HCT116 (cell line): ENCODE data around the gene THYN1.

Experiments used
- ATF3 ChIP-seq: IDR thresholded peaks from 2 replicates; pipeline ENCODE4 v1.6.1; 2012
- CEBPB ChIP-seq: IDR thresholded peaks from 2 replicates; pipeline ENCODE4 v1.6.1; 2012; ENCODE audit warnings: low read depth
- CTCF ChIP-seq, 3 experiments: fragments of 200-600 bp in 1 of 3; sonication (generic) in 1 of 3; IDR thresholded peaks in 2 of 3; conservative IDR thresholded peaks in 1 of 3; 2 replicates each; pipeline ENCODE4 v1.5.1; 2012 to 2017; ENCODE audit warnings: low read depth in 2 of 3, low read length in 2 of 3, antibody characterized with exemption in 1 of 3, borderline replicate concordance in 1 of 3, control low read depth in 1 of 3, mild to moderate bottlenecking in 1 of 3, mixed read lengths in 1 of 3, mixed run types in 1 of 3, moderate library complexity in 1 of 3; ENCODE audit not compliant: insufficient read depth in 1 of 3
- EGR1 ChIP-seq: IDR thresholded peaks from 2 replicates; pipeline ENCODE4 v1.6.1; 2012; ENCODE audit warnings: low read depth
- ELF1 ChIP-seq: IDR thresholded peaks from 2 replicates; pipeline ENCODE4 v1.6.1; 2012; ENCODE audit warnings: low read depth, borderline replicate concordance
- EZH2 ChIP-seq: fragments of 200-600 bp; sonication (generic); IDR thresholded peaks from 2 replicates; pipeline ENCODE4 v1.6.1; 2017; ENCODE audit warnings: antibody characterized with exemption, mixed run types
- MAX ChIP-seq: IDR thresholded peaks from 2 replicates; pipeline ENCODE4 v1.6.1; 2012
- POLR2A ChIP-seq: IDR thresholded peaks from 2 replicates; pipeline ENCODE4 v1.7.0; 2011; ENCODE audit warnings: borderline replicate concordance; ENCODE audit not compliant: insufficient read depth, insufficient read length; ENCODE audit errors: extremely low read depth
- POLR2AphosphoS5 ChIP-seq: IDR thresholded peaks from 2 replicates; pipeline ENCODE4 v1.6.1; 2011; ENCODE audit warnings: mild to moderate bottlenecking, low read depth, low read length, moderate library complexity
- REST ChIP-seq: IDR thresholded peaks from 2 replicates; pipeline ENCODE4 v1.6.1; 2012; ENCODE audit warnings: low read depth
- SRF ChIP-seq: IDR thresholded peaks from 2 replicates; pipeline ENCODE4 v1.6.1; 2012; ENCODE audit warnings: low read depth
- TCF7L2 ChIP-seq: IDR thresholded peaks from 2 replicates; pipeline ENCODE4 v1.7.0; 2011; ENCODE audit warnings: borderline replicate concordance, inconsistent platforms; ENCODE audit not compliant: insufficient read depth, insufficient read length; ENCODE audit errors: extremely low read depth
- ZBTB33 ChIP-seq: IDR thresholded peaks from 2 replicates; pipeline ENCODE4 v1.6.1; 2011; ENCODE audit warnings: mild to moderate bottlenecking, low read length, moderate library complexity; ENCODE audit not compliant: insufficient replicate concordance; ENCODE audit errors: extremely low read depth
- ZNF274 ChIP-seq: fragments of 200-500 bp; sonication (Bioruptor generic); IDR thresholded peaks from 2 replicates; pipeline ENCODE4 v1.6.1; 2014; ENCODE audit warnings: mild to moderate bottlenecking, low read depth, low read length, inconsistent platforms

- TF ChIP-seq REST: no peak
- TF ChIP-seq CTCF (IDR thresholded peaks at IDR 0.05 in 2 of 3, conservative IDR thresholded peaks at IDR 0.05 in 1 of 3; ENCODE audit: borderline replicate concordance in 1 of 3, insufficient read depth in 1 of 3, low read depth in 2 of 3, low read length in 2 of 3): no peak
- no peak for TF ChIP-seq ZBTB33
- TF ChIP-seq SRF: no peak
- no peak for TF ChIP-seq EZH2
- no peak for TF ChIP-seq POLR2A
- TF ChIP-seq EGR1: no peak
- no peak for TF ChIP-seq CEBPB
- TF ChIP-seq MAX: no peak
- TF ChIP-seq POLR2AphosphoS5: no peak
- no peak for TF ChIP-seq TCF7L2
- no peak for TF ChIP-seq ELF1
- TF ChIP-seq ATF3: no peak
- TF ChIP-seq ZNF274: no peak
These were observed 41.5 kb upstream of the THYN1 start for GRCh38 chr11:134294664-134295063.
